Measurements from ENCODE around the gene CLDND2. TPM values are rescaled to one million over a fixed set of nuclear protein-coding genes. Genes with fewer than 3 reads are reported as not detected.

CLDND2 gene
- total and polyA plus RNA-seq, 12 donors, result 0.73 to 11.7 (median 2.6) TPM; not detected in 4

DNA sequence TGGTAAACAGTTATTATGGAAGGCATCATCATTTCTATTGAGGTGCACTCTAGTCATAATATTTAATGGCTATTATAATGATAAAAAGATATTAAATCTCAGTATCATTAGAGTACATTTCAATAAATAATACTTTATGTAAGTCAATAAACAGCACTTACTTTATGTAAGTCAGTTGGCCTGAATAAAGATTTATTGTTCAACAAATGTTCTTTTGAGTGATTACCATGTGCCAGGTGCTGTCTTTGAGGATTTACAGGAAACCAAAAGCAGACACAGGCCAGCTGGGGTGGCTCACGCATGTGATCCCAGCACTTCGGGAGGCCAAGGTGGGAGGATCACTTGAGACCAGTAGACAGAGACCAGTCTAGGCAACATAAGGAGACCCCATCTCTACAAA is 8.6 kb upstream of the CLDND2 start:
- H3K4me3 ChIP-seq, result no peak overlapping the region
- H3K9me3 ChIP-seq (replicated peaks in 1 of 3), result no peaks in the 10 kb centered on the region
- intact Hi-C loops (cut with DNase I), result no loop called here
- H3K27ac ChIP-seq, result no peak overlapping the region
- WGBS, 4 donors, result 80 to 92% (median 85%) methylated on average over 2 of the region's 2 CpGs
- TF ChIP-seq CTCF (IDR thresholded peaks at IDR 0.05), result no peak
- TF ChIP-seq POLR2A (IDR thresholded peaks at IDR 0.05), result no peak
- no peaks in the 10 kb centered on the region for H3K27me3 ChIP-seq
- no peaks in the 10 kb centered on the region for H3K36me3 ChIP-seq (replicated peaks in 1 of 2)
- H3K4me1 ChIP-seq (replicated peaks in 1 of 2), result no peaks in the 10 kb centered on the region
- DNase-seq, result no peak

GRCh38 chr19:51375504-51376221 is 6.9 kb upstream of the CLDND2 start:
- WGBS, 4 donors, result 49 to 66% (median 56%) methylated on average over 6 to 11 of the region's 11 CpGs
- peak in 1 of 7 donors; percentile 20 for DNase-seq

DNA sequence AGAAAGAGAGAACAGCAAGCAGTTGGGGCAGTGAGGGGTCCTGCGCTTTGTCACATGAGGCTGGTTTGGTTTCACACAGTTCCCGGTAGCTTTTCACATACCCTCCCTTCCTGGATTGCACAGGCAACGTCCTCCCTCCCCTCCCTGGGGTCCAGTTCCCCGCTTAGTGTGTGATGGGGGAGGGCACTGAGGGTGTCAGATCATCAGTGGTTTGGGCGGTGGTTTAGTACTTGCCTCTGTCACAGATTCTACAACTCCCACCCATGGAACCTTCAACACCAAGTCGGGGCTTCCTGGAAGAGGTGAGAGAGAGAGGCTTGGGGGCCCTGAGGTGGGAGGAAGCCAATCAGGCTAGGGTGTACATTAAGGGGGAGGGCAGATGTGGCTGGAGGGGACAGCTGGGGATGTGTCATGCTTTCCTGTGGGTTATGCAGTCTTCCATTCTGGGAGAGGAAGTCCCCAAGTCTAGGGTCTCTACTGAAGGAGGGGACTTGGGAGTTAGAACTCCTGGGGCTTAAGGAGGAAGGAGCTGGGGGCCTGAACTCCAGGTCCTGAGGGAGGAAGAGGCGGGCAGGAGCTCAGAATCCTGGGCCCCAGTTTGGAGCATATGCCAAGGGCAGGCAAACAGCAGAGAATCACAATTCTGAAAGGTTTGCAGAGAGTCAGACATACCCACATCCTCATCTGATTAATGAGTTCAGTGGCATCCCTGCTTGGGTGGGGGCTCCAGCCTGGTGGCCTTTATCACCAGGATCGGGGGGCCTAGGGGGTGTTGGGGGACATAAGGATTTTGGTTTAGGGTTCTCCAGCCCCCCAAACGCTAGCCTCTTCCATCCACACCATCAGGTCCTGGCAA is 4.1 kb upstream of the CLDND2 start, which contains the start of gene NKG7:
Gene NKG7, minus strand, starts transcription at position 6 of the 856 bp plus-strand sequence. CDS start 119 bp downstream, outside the sequence.
- peaks cover 0 to 5% of the 10 kb centered on the region in 2 donors for H3K4me1 ChIP-seq (replicated peaks in 1 of 2)
- WGBS, 4 donors, result 55 to 71% (median 62%) methylated on average over 7 to 9 of the region's 9 CpGs

More at GRCh38 chr19:51375504-51376221, 6.9 kb upstream of the CLDND2 start:
- Histone ChIP-seq H3K9me3 (replicated peaks in 1 of 3) (no peaks in the 10 kb centered on the region), H3K36me3 (replicated peaks in 1 of 2) (no peaks in the 10 kb centered on the region), H3K4me3 (no peak overlapping the region), H3K4me1 (replicated peaks in 1 of 2) (no peaks in the 10 kb centered on the region), H3K27ac (no peak overlapping the region), H3K27me3 (no peaks in the 10 kb centered on the region)
- TF ChIP-seq CTCF (IDR thresholded peaks at IDR 0.05), result no peak
- no peak for TF ChIP-seq POLR2A (IDR thresholded peaks at IDR 0.05)
- intact Hi-C loops (cut with DNase I), result no loop called here

More for the DNA sequence above, 4.1 kb upstream of the CLDND2 start, which contains the start of gene NKG7:
- no peaks in the 10 kb centered on the region for H3K36me3 ChIP-seq (replicated peaks in 1 of 2)
- no peak within 1 kb of the TSS for H3K4me3 ChIP-seq
- no peaks in the 10 kb centered on the region for H3K27me3 ChIP-seq
- intact Hi-C loops (cut with DNase I), result no loop called here
- DNase-seq, result no peak
- TF ChIP-seq POLR2A (IDR thresholded peaks at IDR 0.05), result no peak
- no peak for TF ChIP-seq CTCF (IDR thresholded peaks at IDR 0.05)
- no peaks in the 10 kb centered on the region for H3K9me3 ChIP-seq (replicated peaks in 1 of 3)
- no peak within 1 kb of the TSS for H3K27ac ChIP-seq

All from adrenal gland (tissue), 12 donors.